Esophagus muscularis mucosa (tissue), 3 donors: ENCODE data around the gene CSRP1.

Experiments
- CTCF ChIP-seq, 3 experiments: fragments of 200-600 bp in 2 of 3; fragments of 450-650 bp in 1 of 3; sonication (generic) in 2 of 3; IDR thresholded peaks; one replicate each; pipeline ENCODE4 v1.5.1; 2017 to 2019; ENCODE audit warnings: antibody characterized with exemption in 3 of 3, mild to moderate bottlenecking in 2 of 3, moderate library complexity in 1 of 3
- POLR2A ChIP-seq: fragments of 450-650 bp; IDR thresholded peaks from one replicate; pipeline ENCODE4 v1.6.1; 2017; ENCODE audit warnings: antibody characterized with exemption, moderate library complexity, mild to moderate bottlenecking, low read depth
- POLR2AphosphoS5 ChIP-seq, 2 donors: sonication (generic); formaldehyde crosslinking; IDR thresholded peaks; one replicate each; pipeline ENCODE4 v1.6.1; 2017; ENCODE audit warnings: antibody characterized with exemption in 2 of 2

- TF ChIP-seq CTCF (IDR thresholded peaks at IDR 0.05) (no peak), POLR2A (no peak), POLR2AphosphoS5 (IDR thresholded peaks at IDR 0.05) (no peak)
Measured at GRCh38 chr1:201525193-201525778, 18.4 kb upstream of the CSRP1 start.
